K562 (cell line): Measurements from ENCODE around the gene METTL15. TPM values are rescaled to one million over a fixed set of nuclear protein-coding genes. Genes with fewer than 3 reads are reported as not detected.
A peak's percentile ranks its signal among the peaks of the same experiment; 100 is the strongest.

Source experiments
- DACH1 ChIP-seq: fragments of 450-650 bp; IDR thresholded peaks from 2 replicates; pipeline ENCODE4 v1.6.1; 2018; ENCODE audit not compliant: partially characterized antibody
- DMBX1 ChIP-seq: fragments of 250-450 bp; sonication (Bioruptor Pico); IDR thresholded peaks from 2 replicates; pipeline ENCODE4 v1.8.0; 2022; ENCODE audit warnings: inconsistent platforms, mild to moderate bottlenecking, moderate library complexity, borderline replicate concordance
- E2F5 ChIP-seq: sonication (generic); formaldehyde crosslinking; IDR thresholded peaks from 2 replicates; pipeline ENCODE4 v1.8.0; 2022; ENCODE audit warnings: mild to moderate bottlenecking, missing genetic modification reagents
- SNRNP70 ChIP-seq: fragments of 200-400 bp; formaldehyde crosslinking; optimal IDR thresholded peaks from 2 replicates; pipeline ENCODE3; 2017; ENCODE audit warnings: low read depth, low read length
- TEAD4 ChIP-seq, 2 experiments: sonication (generic) in 1 of 2; formaldehyde crosslinking in 1 of 2; IDR thresholded peaks; 2 replicates each; pipeline versions ENCODE4 v1.6.1 to v1.8.0; 2012 to 2022; ENCODE audit warnings: borderline replicate concordance in 1 of 2, inconsistent platforms in 1 of 2, low read length in 1 of 2, mild to moderate bottlenecking in 1 of 2, missing genetic modification reagents in 1 of 2
- THRB ChIP-seq: fragments of 450-650 bp; formaldehyde crosslinking; conservative IDR thresholded peaks from 2 replicates; pipeline ENCODE4 v1.4.0; 2022; ENCODE audit warnings: mild to moderate bottlenecking, missing genetic modification characterization
- TOE1 ChIP-seq, 2 experiments: fragments of 450-650 bp in 1 of 2; sonication (generic) in 1 of 2; formaldehyde crosslinking in 1 of 2; IDR thresholded peaks; 2 replicates each; pipeline versions ENCODE4 v1.7.1 to v1.8.0; 2016 to 2022; ENCODE audit warnings: borderline replicate concordance in 2 of 2, mild to moderate bottlenecking in 2 of 2, antibody characterized with exemption in 1 of 2, inconsistent platforms in 1 of 2, low read depth in 1 of 2, missing genetic modification reagents in 1 of 2, moderate library complexity in 1 of 2
- ZFX ChIP-seq: sonication (generic); formaldehyde crosslinking; IDR thresholded peaks from 2 replicates; pipeline ENCODE4 v1.8.0; 2022; ENCODE audit warnings: mild to moderate bottlenecking, missing genetic modification reagents, moderate library complexity
- ZNF175 ChIP-seq: fragments of 200-800 bp; sonication (Bioruptor generic); IDR thresholded peaks from 2 replicates; pipeline ENCODE4 v1.6.1; 2016; ENCODE audit warnings: low read depth, mild to moderate bottlenecking, missing genetic modification characterization, missing compliant biosample characterization
- ZNF318 ChIP-seq, 2 experiments: fragments of 450-650 bp; IDR thresholded peaks; 2 replicates each; pipeline ENCODE4 v1.6.1; 2016; ENCODE audit warnings: mild to moderate bottlenecking in 2 of 2, borderline replicate concordance in 1 of 2, low read depth in 1 of 2, moderate library complexity in 1 of 2
- ZNF324 ChIP-seq: fragments of 250-450 bp; sonication (Bioruptor Pico); IDR thresholded peaks from 2 replicates; pipeline ENCODE4 v1.4.0; 2020; ENCODE audit warnings: mild to moderate bottlenecking
- polyA plus RNA-seq, 8 experiments: library from polyadenylated mRNA; depleted of rRNA in 4 of 8; stranded (reverse) in 5 of 8; unstranded in 3 of 8; fragments of >200 nt; fragmentation: Nextera tagmentation in 2 of 8; fragmentation: Illumina TruSeq in 1 of 8; extraction: Ambion mirVana in 2 of 8; extraction: Trizol in 1 of 8; gene quantifications; 2 replicates each; pipeline versions ENCODE4 v1.2.1 to v1.2.3, GENCODE V29; 2011 to 2014; ENCODE audit warnings: inconsistent platforms in 1 of 8, missing spikeins in 1 of 8
- total RNA-seq, 7 experiments: library from RNA; depleted of rRNA in 6 of 7; stranded (reverse); fragments of >200 nt in 6 of 7; fragmentation: Illumina TruSeq in 2 of 7; extraction: Trizol in 2 of 7; gene quantifications; 2 replicates each; pipeline versions ENCODE4 v1.2.1 to v1.2.3, GENCODE V29; 2011 to 2021; ENCODE audit warnings: low replicate concordance in 1 of 7

METTL15 gene
- total and polyA plus RNA-seq, 9 of the 15 experiments (the other 6 are each of a cell fraction or from before 2014, with no cell fraction given) = 10.7 to 21.7 (median 15.9) TPM

GRCh38 chr11:28110108-28110820 is 2.1 kb downstream of the METTL15 start (continued):
- peak; percentile 61; the same call in 1 of the 2 replicates for TF ChIP-seq TOE1 (IDR thresholded peaks at IDR 0.05; ENCODE audit: borderline replicate concordance)
- no peak for TF ChIP-seq TOE1 (CRISPR knock-in tag; IDR thresholded peaks at IDR 0.05; ENCODE audit: borderline replicate concordance, low read depth)
- no peak for TF ChIP-seq DMBX1 (CRISPR knock-in tag)
- no peak for TF ChIP-seq ZNF324 (CRISPR knock-in tag)
- TF ChIP-seq SNRNP70 = no peak
- no peak for TF ChIP-seq ZNF175
- peak; percentile 51 for TF ChIP-seq TEAD4 (IDR thresholded peaks at IDR 0.05; ENCODE audit: low read length)
- TF ChIP-seq TEAD4 (CRISPR knock-in tag; IDR thresholded peaks at IDR 0.05; ENCODE audit: borderline replicate concordance) = no peak
- no peak for TF ChIP-seq ZNF318 (IDR thresholded peaks at IDR 0.05; ENCODE audit: borderline replicate concordance in 1 of 2, low read depth in 1 of 2)
- peak; percentile 22 for TF ChIP-seq DACH1
- TF ChIP-seq ZFX (CRISPR knock-in tag) = peak; percentile 73
- TF ChIP-seq THRB (CRISPR knock-in tag) = no peak
- no peak for TF ChIP-seq E2F5 (CRISPR knock-in tag)
